Measurements from ENCODE around the gene BST1. TPM values are rescaled to one million over a fixed set of nuclear protein-coding genes. Genes with fewer than 3 reads are reported as not detected.

The BST1 gene
- total RNA-seq, 1 donor from 2014 or later = 4.9 TPM

DNA sequence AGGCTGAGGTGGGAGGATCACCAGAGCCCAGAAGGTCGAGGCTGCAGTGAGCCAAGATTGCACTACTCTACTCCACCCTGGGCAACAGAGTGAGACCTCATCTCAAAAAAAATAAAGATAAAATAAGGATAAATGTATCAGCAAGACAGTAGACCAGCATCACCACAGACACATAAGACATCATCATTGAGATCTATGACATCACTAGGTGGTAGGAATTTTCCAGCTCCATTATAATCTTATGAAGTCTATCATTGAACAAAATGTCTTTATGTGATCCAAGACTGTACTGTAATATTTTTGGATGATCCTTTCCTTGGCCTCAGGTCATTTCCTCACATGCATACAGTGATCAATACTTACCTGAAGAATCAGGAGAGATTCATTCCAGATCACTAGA lies 29.5 kb upstream of the BST1 start:
- no peaks in the 10 kb centered on the region for H3K27me3 ChIP-seq (ENCODE audit: control insufficient read depth, insufficient read depth, low read length)
- no peak for DNase-seq (ENCODE audit: low read depth)
- H3K4me3 ChIP-seq (ENCODE audit: low read depth, low read length) = no peak overlapping the region
- H3K36me3 ChIP-seq (ENCODE audit: control insufficient read depth, insufficient read depth, low read length) = no peaks in the 10 kb centered on the region
- no peak for TF ChIP-seq CTCF (IDR thresholded peaks at IDR 0.05; ENCODE audit: insufficient read depth, low read length, poor library complexity, severe bottlenecking)

- no peak for TF ChIP-seq CTCF (IDR thresholded peaks at IDR 0.05; ENCODE audit: insufficient read depth, low read length, poor library complexity, severe bottlenecking)
Observed at GRCh38 chr4:15674046-15674445, 28.8 kb upstream of the BST1 start.

GRCh38 chr4:15674926-15675325 lies 27.9 kb upstream of the BST1 start:
- DNase-seq (ENCODE audit: low read depth) = no peak

More at GRCh38 chr4:15674046-15674445, 28.8 kb upstream of the BST1 start:
- Histone ChIP-seq H3K27me3 (ENCODE audit: control insufficient read depth, insufficient read depth, low read length) (no peaks in the 10 kb centered on the region), H3K4me3 (ENCODE audit: low read depth, low read length) (no peak overlapping the region), H3K36me3 (ENCODE audit: control insufficient read depth, insufficient read depth, low read length) (no peaks in the 10 kb centered on the region)
- DNase-seq (ENCODE audit: low read depth) = no peak

DNA sequence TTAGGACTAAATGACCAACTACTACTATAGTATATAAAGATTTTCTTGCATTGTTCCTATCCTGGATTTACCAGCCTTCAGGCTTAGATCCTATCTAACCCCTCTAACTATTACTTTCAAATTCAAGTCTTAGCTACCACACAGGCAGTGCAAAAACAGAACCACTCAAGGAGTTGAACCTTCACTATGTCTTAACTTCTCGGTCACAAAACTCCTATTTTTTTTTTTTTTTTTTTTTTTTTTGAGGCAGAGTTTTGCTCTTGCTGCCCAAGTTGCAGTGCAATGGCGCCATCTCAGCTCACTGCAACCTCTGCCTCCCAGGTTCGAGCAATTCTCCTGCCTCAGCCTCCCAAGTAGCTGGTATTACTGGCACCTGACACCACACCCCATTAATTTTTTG lies 27.5 kb upstream of the BST1 start:
- H3K36me3 ChIP-seq (ENCODE audit: control insufficient read depth, insufficient read depth, low read length) = no peaks in the 10 kb centered on the region
- TF ChIP-seq CTCF (IDR thresholded peaks at IDR 0.05; ENCODE audit: insufficient read depth, low read length, poor library complexity, severe bottlenecking) = no peak
- no peak overlapping the region for H3K4me3 ChIP-seq (ENCODE audit: low read depth, low read length)
- no peaks in the 10 kb centered on the region for H3K27me3 ChIP-seq (ENCODE audit: control insufficient read depth, insufficient read depth, low read length)
- DNase-seq (ENCODE audit: low read depth) = no peak

More at GRCh38 chr4:15674926-15675325, 27.9 kb upstream of the BST1 start:
- Histone ChIP-seq H3K4me3 (ENCODE audit: low read depth, low read length) (no peak overlapping the region), H3K27me3 (ENCODE audit: control insufficient read depth, insufficient read depth, low read length) (no peaks in the 10 kb centered on the region), H3K36me3 (ENCODE audit: control insufficient read depth, insufficient read depth, low read length) (no peaks in the 10 kb centered on the region)
- TF ChIP-seq CTCF (IDR thresholded peaks at IDR 0.05; ENCODE audit: insufficient read depth, low read length, poor library complexity, severe bottlenecking) = no peak

DNA sequence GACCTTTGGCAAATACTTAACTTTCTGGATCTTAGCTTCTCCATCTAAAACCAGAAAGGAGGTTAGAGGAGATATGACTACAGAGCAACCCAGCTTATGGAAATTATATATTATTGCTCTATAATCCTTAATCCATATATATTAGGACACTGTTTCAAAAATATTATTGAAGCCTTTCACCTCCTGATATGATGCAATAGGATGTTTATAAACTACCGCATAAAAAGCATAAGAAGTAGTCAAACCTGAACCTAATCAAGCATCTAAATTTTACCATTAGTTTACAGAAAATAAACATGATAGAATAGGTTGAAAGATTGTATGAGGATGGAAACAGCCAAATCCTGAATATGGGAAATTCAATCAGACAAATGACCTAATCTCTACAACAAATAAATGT lies 26.8 kb upstream of the BST1 start:
- Histone ChIP-seq H3K36me3 (ENCODE audit: control insufficient read depth, insufficient read depth, low read length) (no peaks in the 10 kb centered on the region), H3K4me3 (ENCODE audit: low read depth, low read length) (no peak overlapping the region), H3K27me3 (ENCODE audit: control insufficient read depth, insufficient read depth, low read length) (no peaks in the 10 kb centered on the region)
- no peak for DNase-seq (ENCODE audit: low read depth)
- TF ChIP-seq CTCF (IDR thresholded peaks at IDR 0.05; ENCODE audit: insufficient read depth, low read length, poor library complexity, severe bottlenecking) = no peak

DNA sequence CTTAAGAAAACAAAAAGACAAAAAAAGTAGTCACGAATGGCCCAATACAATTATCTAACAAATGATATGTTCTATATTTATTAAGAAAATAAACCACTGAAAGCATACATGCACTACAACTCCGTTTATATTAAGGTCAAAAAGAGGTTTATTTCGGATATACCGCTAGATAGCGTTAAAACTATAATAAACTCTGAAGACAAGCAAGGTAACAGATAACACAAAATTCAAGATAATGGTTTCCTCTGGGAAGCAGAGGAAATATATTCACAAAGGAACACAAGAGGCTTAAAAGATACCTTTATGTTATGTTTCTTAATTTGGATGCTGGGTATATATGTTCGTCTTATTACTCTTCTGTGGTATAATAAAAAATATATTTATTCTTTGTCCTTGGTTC lies 26.0 kb upstream of the BST1 start:
- no peak for DNase-seq (ENCODE audit: low read depth)
- Histone ChIP-seq H3K4me3 (ENCODE audit: low read depth, low read length) (no peak overlapping the region), H3K36me3 (ENCODE audit: control insufficient read depth, insufficient read depth, low read length) (no peaks in the 10 kb centered on the region), H3K27me3 (ENCODE audit: control insufficient read depth, insufficient read depth, low read length) (no peaks in the 10 kb centered on the region)
- no peak for TF ChIP-seq CTCF (IDR thresholded peaks at IDR 0.05; ENCODE audit: insufficient read depth, low read length, poor library complexity, severe bottlenecking)

Data from kidney epithelial cell (primary cell).